DLD1 (cell line): ENCODE results near the gene CACNB1.

ENCODE experiments used
- in situ Hi-C: cut with HindIII; loops from 2 replicates; pipeline ENCODE4 v1.10.0; 2017; ENCODE audit warnings: low sequenced_read_pairs

The CACNB1 gene

DNA sequence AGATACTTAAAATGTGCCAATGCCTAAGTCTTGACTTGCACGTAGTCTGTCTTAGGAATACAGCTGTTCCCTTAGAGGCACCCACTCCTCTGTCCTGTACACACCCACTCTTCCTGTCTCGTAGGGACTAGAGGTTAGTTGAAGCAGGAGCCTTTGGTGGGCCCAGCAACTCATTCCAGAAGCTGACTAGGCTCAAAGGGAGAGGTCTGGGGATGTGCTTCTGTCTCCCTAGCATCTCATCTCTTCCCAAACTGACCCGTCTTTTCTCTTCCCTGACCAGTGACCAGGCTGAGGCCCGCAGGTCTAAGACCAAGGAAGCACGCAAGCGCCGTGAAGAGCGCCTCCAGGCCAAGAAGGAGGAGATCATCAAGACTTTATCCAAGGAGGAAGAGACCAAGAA, 6.8 kb upstream of the CACNB1 start:
- in situ Hi-C loops, result no loop called here

DNA sequence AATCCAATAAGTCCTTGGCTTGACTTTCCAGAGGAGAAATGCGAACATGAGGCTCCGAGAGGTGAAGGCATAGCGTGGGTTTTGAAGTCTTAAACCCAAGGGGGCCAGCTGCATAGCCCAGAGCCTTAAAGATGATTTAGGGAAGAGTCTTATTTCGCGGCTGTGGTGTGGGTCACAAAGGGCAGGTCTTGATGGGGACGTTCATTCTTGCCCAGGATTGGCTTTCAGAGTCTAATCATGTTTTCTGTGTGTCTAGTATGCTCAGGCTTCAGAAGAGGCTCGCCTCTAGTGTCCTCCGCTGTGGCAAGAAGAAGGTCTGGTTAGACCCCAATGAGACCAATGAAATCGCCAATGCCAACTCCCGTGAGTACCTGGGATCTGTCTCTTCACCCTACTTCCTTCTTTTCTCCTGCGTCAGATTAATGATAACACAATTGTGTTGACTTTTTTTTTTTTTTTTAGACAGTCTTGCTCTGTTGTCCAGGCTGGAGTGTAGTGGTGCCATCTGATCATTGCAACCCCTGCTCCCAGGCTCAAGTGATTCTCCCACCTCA, 3.6 kb upstream of the CACNB1 start:
- in situ Hi-C loops, result no loop called here

DNA sequence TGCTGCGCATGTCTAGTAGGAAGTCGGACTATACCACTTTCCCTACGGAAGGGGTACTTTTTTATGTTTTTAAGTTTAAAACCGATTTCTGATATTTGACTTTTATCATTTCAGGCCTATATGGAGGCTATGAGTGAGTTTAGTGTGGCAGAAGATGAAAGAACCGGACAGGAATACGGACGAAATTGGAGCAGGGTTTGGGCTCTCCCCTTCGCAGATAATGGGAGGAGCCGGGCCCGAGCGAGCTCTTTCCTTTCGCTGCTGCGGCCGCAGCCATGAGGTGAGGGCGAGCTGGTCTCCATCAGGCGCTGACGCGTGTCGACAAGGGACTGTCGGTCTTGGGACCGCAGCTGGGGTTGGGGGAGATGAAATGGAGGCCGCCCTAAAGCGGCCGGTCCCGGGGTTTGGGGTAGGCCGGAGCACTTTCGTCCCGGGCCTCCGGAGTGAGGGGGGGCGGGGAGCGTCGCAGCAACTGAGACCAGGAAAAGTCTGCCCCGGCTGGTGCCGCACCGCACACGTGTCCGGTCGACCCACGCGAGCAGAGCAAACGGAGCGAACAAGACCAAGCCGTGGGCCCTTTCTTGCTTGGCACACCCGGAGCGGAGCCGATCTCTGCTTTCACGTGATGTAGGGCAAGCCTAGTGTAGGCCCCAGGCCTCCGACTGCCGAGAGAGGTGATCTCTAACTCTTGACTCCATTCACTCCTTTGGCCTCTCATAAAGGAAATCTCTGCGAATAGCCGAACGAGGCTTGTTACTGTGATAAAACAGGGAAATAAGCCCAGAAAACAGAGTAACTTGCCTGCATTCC, 2.8 kb upstream of the CACNB1 start, which contains the start of gene RPL19:
Gene RPL19, plus strand, starts transcription at position 214 of the 810 bp plus-strand sequence. Its CDS starts 62 bp downstream, at position 276.
- in situ Hi-C loops, result no loop called here

DNA sequence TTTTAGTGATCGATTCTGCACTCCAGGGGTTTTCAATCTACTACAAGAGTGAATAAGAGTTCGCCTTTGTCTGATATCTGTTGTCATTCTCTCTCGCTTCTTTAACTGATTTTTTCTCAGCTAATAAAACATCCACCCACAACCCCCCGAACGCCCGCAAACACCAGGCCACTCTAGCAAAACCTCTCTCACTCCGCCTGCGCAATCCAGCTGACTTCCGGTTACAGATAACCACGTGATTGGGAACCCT, 2.3 kb upstream of the CACNB1 start:
- in situ Hi-C loops, result loop anchor here (25.0 kb wide), 1 partner anchor 312 kb away; no protein-coding TSS in a partner anchor

GRCh38 chr17:39198186-39198566, 707 bp upstream of the CACNB1 start:
- in situ Hi-C loops, result loop anchor here (25.0 kb wide), 1 partner anchor 311 kb away; no protein-coding TSS in a partner anchor

DNA sequence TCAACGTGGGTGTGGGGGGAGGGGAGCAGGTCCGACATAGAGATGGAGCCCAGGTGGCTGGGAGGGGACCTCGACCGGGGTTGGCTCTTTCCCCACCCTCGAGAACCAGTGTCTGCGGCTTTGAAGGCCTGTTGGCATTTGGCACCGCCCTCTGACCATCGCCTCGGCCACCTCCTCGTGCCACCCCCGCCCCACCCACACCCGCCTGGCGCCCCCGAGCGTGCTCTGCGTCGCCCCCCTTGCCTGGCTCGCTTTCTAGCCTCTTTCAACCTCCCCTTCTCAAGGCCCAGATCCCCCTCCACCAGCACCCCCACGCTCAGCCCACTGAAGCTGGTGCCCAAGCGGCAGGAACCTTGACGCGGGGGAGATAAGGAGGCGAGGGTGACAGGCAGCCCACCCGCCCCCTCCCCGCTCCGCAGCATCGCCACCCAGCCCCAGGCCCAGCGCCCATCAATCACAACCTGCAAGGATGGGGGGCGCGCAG, 619 bp downstream of the CACNB1 start:
- in situ Hi-C loops, result loop anchor here (25.0 kb wide), 1 partner anchor 310 kb away; no protein-coding TSS in a partner anchor

- in situ Hi-C loops, result loop anchor here (25.0 kb wide), 1 partner anchor 309 kb away; no protein-coding TSS in a partner anchor
Observed at GRCh38 chr17:39196241-39196807, 1.1 kb downstream of the CACNB1 start.

DNA sequence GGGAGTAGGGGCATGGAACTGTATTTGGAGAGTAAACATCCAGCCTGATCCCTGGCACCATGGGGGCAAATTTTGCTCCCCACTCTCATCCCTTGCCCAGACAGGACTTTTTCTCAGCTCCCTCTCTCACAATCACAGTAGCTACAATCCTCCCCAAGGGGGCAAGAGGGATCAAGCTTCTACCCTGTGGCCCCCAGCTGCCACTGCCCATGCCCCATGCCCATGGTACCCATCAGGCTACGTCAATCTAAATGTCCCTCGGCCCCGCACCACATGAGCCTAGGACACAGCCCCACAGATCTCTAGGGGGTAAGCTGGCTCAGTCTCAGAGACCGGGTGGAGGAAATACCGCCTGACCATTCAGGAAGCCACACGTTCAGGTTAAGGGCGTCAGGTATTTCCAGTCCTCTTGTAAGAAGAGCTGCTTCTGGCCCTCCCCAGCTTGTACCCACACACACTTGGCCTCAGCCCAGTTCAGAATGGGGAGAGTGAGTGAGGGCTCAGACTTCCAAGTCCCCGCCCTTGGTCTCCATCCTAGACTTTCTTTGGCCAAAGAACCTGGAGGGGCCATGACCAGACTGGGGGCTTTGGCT, 1.8 kb downstream of the CACNB1 start:
- in situ Hi-C loops, result loop anchor here (25.0 kb wide), 1 partner anchor 308 kb away; no protein-coding TSS in a partner anchor

- in situ Hi-C loops, result loop anchor here (25.0 kb wide), 1 partner anchor 308 kb away; no protein-coding TSS in a partner anchor
Observed at GRCh38 chr17:39194985-39195524, 2.4 kb downstream of the CACNB1 start.

- in situ Hi-C loops, result loop anchor here (25.0 kb wide), 1 partner anchor 307 kb away; no protein-coding TSS in a partner anchor
Observed at GRCh38 chr17:39194089-39194984, 3.1 kb downstream of the CACNB1 start.

DNA sequence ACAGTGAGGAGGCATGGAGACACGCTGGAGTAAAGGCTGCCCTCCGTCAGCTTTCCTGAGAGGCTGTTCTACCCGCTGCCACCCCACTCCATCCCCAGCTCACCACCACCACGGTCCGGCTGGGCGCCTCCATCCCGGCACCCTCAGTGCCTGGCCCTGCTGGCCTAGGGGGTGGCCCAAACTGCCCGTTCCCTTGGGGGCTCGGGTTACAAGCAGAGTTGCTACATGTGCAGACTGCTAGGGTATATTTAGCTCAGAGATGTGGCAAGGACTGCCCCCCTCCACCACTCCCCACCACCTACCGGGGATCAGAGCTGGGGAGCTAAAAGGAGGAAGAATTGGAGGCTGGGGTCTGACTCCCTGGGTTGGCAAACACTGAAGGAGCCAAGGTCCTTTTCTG, 4.1 kb downstream of the CACNB1 start:
- in situ Hi-C loops, result loop anchor here (25.0 kb wide), 1 partner anchor 306 kb away; no protein-coding TSS in a partner anchor

- in situ Hi-C loops, result loop anchor here (25.0 kb wide), 1 partner anchor 306 kb away; no protein-coding TSS in a partner anchor
Observed at GRCh38 chr17:39192901-39193300, 4.6 kb downstream of the CACNB1 start.

DNA sequence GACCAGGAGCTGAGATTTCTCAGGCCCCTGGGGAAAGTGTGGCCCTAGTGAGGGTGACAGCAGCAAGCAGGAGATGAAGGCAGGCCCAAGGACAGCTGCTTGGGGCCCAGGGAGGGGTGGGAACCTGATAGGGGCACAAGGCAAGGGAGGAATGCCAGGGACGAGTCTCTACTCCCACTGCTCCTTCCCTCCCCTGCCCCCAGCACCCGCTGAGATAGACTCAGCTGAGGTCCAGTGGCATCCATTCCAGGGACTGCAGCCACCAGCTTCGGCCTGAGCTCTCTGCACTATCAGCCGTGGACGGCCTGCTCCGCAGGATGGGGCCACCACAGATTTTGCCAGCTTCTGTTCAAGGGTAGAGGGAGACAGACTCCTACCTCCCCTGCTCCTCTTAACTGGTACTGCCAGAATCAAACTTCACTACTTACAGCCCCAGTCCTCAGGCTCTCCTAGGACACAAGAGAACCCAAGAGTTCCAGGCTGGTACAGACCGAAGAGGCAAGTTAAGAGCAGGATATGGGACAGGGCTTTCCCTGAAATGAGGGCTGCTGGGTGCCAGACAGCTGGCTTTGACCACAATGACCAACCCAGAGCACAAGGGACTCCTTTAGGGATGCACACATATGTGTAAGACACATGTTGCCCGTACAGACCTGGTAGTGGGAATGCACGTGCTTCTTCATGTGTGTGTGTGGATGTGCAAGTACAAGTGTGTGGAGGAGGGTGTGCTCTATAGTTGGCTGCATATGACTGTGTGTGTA, 5.5 kb downstream of the CACNB1 start:
- in situ Hi-C loops, result loop anchor here (25.0 kb wide), 1 partner anchor 305 kb away; no protein-coding TSS in a partner anchor

GRCh38 chr17:39187152-39187830, 10.2 kb downstream of the CACNB1 start:
- in situ Hi-C loops, result loop anchor here (25.0 kb wide), 1 partner anchor 300 kb away; no protein-coding TSS in a partner anchor

DNA sequence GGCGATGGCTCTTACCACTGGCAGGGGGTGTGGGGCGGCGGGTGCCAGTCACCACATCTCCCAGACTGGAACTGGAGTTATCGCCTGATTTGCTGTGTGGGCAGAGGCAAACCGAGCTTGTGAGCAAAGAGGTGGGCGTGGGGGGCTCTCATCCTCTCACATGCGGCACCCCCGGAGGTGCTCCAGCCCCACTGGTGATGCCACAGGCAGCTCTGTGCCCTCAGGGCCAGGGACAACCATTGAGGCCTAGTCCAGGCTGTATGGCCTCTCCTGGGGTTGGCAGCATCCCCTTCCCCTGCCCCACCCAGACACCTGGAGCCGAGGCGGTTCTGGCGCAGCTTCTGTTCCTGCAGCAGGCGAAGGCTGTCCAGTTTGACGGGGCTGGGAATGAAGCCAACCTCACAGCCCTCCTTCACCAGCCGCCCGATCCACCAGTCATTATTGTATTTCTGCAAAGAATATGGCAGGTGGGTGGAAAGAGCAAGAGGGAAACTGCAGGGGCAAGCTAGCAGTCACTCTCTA, 10.9 kb downstream of the CACNB1 start:
- in situ Hi-C loops, result loop anchor here (25.0 kb wide), 1 partner anchor 299 kb away; no protein-coding TSS in a partner anchor

DNA sequence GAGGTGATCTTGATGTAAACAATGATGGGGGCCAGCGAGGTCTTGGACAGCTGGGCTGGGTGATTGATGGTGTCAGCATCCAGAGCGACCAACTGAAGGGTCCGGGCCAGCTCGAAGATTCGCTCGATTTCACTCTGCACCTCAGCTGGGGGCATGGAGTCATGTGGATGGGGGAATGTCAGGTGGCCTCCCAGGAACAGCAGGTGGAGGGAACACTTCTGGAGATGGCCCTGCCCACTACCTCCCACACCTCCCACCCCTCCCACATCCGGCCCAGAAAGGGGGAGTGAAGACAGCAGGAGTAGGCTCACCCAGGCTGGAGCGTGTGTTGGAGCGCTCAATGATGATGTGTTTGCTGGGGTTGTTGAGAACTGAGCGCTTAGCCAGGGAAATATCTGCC, 13.7 kb downstream of the CACNB1 start:
- in situ Hi-C loops, result loop anchor here (25.0 kb wide), 1 partner anchor 296 kb away; no protein-coding TSS in a partner anchor

GRCh38 chr17:39183045-39183444, 14.4 kb downstream of the CACNB1 start:
- in situ Hi-C loops, result loop anchor here (25.0 kb wide), 1 partner anchor 296 kb away; no protein-coding TSS in a partner anchor

DNA sequence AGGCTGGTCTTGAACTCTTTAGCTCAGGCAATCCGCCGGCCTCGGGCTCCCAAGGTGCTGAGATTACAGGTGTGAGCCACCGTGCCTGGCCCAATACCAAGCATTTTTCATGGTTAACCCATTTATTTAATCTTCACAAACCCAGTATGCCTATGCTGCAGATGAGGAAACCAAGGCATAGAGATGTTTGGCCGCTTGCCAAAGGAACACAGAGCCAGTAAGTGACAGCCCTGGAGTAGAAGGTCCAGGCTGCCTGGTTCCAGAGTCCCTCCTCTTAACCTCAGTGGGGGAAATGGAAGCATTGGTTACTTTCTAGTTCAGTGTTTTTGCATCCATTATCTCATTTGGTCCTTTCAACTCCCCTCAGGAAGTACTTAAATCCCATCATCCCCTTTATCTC, 16.2 kb downstream of the CACNB1 start:
- in situ Hi-C loops, result loop anchor here (25.0 kb wide), 1 partner anchor 294 kb away; no protein-coding TSS in a partner anchor
